Inflammatory macrophage treated with lipopolysaccharide for 4 hours (primary cell): Measurements from ENCODE around the gene ILRUN.
A peak's percentile ranks its signal among the peaks of the same experiment; 100 is the strongest.
"Not testable (repeated sequence)": the region's sequence is repeated elsewhere in the genome, so short reads cannot be mapped to it uniquely, and the experiment has no call there.

Experiments used
- DNase-seq: peaks from one replicate; pipeline ENCODE4 v3.0.0-alpha.2; 2020

The ILRUN gene

DNA sequence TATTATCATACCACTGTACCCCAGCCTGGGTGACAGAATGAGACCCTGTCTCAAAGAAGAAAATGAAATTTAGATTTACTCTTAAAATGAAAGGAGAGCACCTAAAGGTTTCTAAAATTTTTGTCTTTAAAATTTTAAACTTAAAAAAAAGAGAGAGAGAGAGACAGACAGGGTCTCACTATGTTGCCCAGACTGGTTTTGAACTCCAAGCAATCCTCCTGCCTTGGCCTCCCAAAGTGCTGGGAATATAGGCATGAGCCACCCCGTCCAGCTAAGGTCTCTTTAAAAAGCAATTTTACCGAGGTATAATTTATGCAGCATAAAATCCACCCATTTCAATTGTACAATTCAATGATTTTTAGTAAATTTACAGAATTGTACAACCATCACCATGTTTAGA is 33.2 kb downstream of the ILRUN start:
- DNase-seq, result no peak

DNA sequence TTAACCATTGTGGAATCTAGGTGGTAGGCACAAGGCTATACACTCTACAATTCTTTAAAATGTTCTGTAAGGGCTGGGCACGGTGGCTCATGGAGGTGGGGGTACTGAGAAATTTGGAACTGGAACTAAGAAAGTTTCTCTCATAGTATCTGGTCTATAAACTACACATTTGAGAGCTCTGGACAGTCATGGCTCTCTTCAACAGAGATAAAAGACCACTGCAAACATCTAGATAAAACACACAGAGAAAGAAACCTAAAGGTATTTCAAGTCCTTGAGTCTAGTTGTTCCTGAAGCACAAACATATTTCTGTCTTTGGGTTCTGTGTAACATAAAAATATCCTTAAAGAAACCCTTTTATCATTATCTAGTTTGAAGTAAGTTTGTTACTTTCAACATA is 35.2 kb downstream of the ILRUN start:
- DNase-seq, result no peak

DNA sequence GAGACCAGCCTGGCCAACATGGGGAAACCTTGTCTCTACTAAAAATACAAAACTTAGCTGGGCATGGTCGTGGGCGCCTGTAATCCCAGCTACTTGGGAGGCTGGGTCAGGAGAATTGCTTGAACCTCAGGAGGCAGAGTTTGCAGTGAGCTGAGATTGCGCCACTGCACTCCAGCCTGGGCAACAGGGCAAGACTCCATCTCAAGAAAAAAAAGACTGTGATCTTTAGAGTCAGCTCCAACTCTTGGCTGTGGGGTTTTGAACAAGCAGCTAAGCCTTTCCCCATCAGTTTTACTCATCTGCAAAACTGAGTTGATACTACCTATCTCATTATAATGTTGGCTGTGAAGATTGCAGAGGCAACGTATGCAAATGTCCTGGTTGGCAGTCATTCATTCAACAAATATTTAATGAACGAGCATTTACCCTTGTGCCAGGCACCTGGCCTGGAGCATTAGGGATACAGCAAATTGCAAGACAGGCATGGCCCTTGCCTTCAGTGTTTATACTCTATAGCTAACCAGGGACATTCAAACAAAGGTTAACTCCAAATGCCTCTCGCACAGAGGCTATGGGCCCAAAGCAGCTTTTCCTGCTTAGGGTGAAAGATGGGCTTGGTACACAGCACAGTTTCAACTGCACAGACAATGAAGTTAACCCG is 37.8 kb downstream of the ILRUN start:
- no peak for DNase-seq

DNA sequence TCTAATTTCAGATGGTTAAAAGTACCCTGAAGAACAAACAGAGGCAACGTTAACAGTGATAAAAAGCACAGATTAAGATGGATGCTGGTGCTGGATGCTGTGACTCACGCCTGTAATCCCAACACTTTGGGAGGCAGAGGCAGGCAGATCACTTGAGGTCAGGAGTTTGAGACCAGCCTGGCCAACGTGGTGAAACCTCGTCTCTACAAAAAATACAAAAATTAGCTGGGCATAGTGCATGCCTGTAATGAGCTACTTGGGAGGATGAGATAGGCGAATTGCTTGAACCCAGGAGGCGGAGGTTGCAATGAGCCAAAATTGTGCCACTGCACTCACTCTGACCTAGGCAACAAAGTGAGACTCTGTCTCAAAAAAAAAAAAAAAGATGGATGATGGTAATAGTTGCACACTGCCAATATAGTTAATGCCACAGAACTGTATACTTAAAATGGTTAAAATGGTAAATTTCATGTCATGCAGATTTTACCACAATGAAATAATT is 38.5 kb downstream of the ILRUN start:
- DNase-seq, result not testable (repeated sequence)

DNA sequence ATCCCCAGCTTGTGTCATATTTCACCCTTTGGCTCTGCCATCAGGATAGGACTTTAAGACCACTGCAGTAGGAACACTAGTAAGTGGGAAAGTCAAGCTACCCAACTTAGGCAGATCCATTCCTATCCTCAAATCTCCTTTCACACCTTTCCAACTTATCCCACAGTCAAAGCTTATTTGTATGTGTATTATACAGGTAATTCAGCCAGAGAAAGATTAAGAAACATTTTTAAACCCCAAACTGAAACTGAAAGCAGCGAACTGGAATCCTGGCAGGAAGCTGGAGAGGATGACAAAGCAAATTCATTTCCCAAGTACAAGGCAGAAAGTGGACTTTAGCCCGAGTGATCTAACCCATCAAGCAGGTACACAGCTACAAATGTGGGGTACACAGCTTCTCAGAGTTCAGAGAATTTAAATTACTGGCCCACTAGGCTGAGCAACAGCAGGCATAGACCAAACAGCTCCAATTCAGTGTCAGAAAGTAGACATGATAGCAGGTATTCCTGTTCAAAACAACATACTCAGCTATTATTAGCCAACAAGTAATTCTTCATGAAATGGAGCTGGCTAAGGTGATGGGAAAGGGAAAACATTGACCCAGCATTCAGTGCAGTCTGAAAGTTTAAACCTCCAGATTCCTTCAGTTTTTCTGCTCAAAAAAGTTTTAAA is 39.1 kb downstream of the ILRUN start:
- DNase-seq, result peak; percentile 85

DNA sequence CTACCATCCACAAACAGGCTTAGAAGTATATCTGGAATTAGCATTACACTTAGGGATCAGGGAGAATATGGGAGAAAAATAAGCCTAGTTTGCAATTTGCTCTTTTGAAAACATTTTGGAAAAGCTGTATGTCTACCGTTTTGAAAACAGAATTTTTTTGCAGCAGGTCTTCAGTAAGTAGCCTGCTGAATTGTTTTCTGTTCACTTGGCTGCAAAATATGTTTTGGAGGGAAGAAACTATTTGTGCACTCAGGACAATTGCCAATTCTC is 39.6 kb downstream of the ILRUN start:
- no peak for DNase-seq

DNA sequence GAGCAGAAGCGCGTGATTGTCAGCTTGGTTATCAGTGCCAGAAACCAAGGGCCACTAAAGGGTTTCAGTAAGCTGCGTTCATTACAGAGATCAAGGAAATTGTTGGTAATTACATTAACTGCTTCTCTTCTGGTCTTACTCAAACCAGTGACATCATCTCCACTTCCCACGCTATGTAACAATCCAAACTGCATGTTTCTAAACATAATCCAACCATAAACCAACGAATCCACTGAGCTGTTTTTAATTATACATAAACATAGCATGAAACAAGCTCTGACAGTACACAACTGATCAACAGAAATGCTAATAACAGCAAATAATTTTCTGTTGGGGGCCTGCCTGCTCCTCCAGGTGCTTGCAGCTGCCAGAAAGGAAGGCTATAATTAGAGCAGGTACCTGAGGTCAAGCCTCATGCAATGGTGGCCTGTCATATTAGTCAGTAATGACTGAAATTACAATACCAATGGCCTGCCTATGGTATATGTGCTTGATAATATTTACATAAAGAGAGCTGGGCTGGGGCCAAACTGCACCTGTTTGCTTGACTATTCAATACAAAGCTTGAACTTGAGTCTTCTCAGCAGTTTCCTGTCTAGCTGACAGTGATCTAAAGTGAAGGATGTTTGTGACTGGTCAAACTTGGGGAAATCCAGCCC is 40.1 kb downstream of the ILRUN start:
- DNase-seq, result peak; percentile 91

DNA sequence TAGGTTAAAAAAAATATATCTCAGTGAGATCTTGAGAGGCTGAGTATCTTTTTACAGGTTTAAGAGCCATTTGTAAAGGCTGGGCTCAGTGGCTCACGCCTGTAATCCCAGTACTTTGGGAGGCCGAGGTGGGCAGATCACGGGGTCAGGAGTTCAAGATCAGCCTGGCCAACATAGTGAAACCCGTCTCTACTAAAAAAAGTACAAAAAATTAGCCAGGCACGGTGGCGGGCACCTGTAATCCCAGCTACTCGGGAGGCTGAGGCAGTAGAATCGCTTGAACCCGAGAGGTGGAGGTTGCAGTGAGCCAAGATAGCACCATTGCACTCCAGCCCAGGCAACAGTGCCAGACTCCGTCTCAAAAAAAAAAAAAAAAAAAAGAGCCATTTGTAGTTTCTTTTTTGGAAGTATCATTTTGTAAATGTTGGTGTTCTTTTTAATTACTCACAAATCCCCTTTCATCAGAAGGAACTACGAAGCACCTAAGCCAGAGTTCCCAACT is 40.6 kb downstream of the ILRUN start:
- not testable (repeated sequence) for DNase-seq

DNA sequence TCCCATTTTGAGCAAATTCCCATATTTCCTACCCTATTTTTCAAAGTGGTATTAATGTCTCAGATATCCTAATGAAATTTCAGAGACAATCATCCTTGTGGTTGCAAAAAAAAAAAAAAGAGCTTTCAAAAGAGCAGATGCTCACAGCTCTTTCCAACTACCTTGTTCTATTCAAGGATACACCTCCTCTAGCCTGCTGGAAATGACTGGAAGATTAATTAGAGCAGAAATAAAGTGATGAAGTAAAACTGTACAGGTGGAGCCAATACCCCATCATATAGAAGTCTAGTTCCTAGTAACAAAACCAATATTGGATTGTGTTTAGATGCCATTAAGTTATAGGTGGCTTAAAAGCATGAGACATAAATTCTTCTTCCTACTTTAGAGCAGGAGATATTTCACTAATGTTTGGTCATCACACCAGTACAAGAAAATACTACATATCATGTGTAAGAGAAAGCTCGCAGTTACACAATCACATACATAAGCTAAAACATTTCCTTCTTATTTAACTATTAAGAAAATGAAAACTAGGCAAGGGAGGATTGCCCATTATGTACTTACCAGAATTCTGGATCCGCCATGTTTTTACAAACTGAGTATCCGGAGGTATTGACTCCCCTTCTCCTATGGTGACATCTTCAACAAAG is 42.4 kb downstream of the ILRUN start:
- DNase-seq, result peak; percentile 83

DNA sequence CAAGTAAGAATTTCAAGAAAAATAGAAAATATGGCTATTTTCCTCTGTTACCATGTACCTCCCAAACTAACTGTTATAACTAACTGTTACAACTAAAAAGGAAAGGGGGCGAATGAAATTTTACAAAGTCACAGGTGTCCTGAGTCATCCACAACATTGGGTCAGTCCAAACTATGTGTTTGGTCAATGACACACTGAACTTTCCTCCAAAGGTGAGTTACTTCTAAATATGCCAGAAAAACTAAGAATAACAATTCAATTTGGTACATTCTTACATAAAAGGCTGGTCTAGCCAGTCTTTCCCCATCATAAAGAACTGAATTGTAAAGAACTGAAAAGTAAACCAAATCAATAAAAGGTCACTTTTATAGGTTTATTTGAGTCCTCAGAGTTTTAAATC is 44.3 kb downstream of the ILRUN start:
- no peak for DNase-seq

DNA sequence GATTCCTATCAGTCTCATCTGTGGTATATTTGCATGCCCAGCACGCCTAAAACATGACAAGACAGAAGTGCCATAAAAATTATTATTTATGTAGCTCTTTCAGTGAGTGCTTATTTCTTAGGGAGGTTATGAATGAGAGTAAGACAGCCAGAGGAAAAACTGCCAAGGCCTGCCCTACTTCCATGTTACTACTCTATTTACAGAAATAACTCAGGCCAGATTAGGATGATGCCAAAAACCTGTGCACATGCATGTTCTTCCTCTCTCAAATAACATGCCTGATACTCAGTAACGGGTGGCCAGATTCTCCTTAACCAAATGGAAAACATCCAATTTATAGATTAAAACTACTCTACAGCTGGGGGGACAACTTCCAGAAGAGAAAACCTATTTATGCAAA is 45.7 kb downstream of the ILRUN start:
- no peak for DNase-seq

DNA sequence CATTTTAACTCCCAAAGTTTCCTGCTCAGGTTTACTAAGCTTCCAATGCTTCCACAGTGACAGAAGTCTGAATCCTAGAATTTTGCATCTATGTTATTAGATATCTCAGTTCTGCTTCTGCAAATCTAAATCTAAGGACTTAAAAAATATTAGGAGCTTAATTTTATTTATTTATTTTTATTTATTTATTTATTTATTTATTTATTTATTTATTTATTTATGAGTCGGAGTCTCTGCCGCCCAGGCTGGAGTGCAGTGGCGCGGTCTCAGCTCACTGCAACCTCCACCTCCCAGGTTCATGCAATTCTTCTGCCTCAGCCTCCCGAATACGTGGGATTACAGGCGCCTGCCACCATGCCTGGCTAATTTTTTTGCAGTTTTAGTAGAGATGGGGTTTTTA is 46.3 kb downstream of the ILRUN start:
- not testable (repeated sequence) for DNase-seq

DNA sequence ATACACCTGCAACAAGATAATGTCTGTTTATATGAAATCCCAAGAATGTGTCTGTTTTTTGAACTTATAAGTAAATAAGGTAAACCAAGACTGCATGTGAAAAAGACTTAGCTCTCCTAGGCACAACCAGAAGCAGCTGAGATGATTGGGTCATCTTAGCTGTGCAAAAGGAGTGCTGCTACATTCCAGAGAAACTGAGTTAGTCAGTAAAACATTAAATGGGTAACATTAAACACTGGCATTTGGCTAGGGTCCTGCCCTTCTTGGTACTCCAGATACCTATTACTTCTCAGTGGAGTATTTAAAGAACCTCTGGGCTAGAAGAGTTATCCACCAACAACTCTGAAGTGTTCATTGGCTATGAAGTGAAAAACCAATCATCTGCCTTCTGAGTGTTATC is 47.8 kb downstream of the ILRUN start:
- no peak for DNase-seq
